RWPE2 (cell line): ENCODE results near the gene RHBDF2.

Experiments used
- ATAC-seq: fragments of 200-7000 bp; cut with Tn5 transposase; 3 replicates; pipeline ENCODE4 v1.9.1; 2021; ENCODE audit warnings: low read depth
- DNase-seq: peaks from one replicate; pipeline ENCODE4 v3.0.0-alpha.2; 2020; ENCODE audit warnings: low spot score
- H3K27ac ChIP-seq: fragments of 450-650 bp; 2 replicates; pipeline ENCODE4 v1.5.1; 2017; ENCODE audit warnings: mild to moderate bottlenecking; ENCODE audit not compliant: poor library complexity, severe bottlenecking
- H3K27me3 ChIP-seq: fragments of 250-450 bp; sonication (Bioruptor Pico); 2 replicates; pipeline ENCODE4 v1.5.1; 2021; ENCODE audit warnings: mild to moderate bottlenecking, moderate library complexity; ENCODE audit not compliant: insufficient read depth, poor library complexity, severe bottlenecking
- H3K36me3 ChIP-seq: fragments of 250-450 bp; sonication (Bioruptor Pico); 2 replicates; pipeline ENCODE4 v1.5.1; 2020; ENCODE audit warnings: low read depth, mild to moderate bottlenecking, moderate library complexity
- H3K4me1 ChIP-seq: fragments of 250-450 bp; sonication (Bioruptor Pico); 2 replicates; pipeline ENCODE4 v1.5.1; 2021; ENCODE audit warnings: mild to moderate bottlenecking, moderate library complexity; ENCODE audit not compliant: insufficient read depth, poor library complexity, severe bottlenecking
- H3K4me3 ChIP-seq: fragments of 250-450 bp; sonication (Bioruptor Pico); 2 replicates; pipeline ENCODE4 v1.5.1; 2021; ENCODE audit warnings: mild to moderate bottlenecking, moderate library complexity; ENCODE audit not compliant: severe bottlenecking
- H3K9me3 ChIP-seq: fragments of 250-450 bp; sonication (Bioruptor Pico); 2 replicates; pipeline ENCODE4 v1.5.1; 2021; ENCODE audit warnings: mild to moderate bottlenecking, moderate library complexity; ENCODE audit not compliant: severe bottlenecking
- CTCF ChIP-seq: fragments of 450-650 bp; IDR thresholded peaks from one replicate; pipeline ENCODE4 v1.5.1; 2017; ENCODE audit warnings: mild to moderate bottlenecking, moderate library complexity; ENCODE audit not compliant: poor library complexity, severe bottlenecking

RHBDF2 gene

GRCh38 chr17:76467366-76467765 is 33.9 kb downstream of the RHBDF2 start, which contains the start of gene AANAT:
Gene AANAT (plus strand): TSS chr17:76467603. CDS start chr17:76468747, 1,144 bp downstream.
- H3K36me3 ChIP-seq, result 0 out of 2 replicates have a peak, but pooled peaks cover under 1% of the 10 kb centered on the region
- ATAC-seq, result no peak
- H3K27ac ChIP-seq, result no peak within 1 kb of the TSS
- H3K9me3 ChIP-seq, result no peaks in the 10 kb centered on the region
- no peak for DNase-seq
- no peaks in the 10 kb centered on the region for H3K4me1 ChIP-seq
- no peak within 1 kb of the TSS for H3K4me3 ChIP-seq
- no peak for TF ChIP-seq CTCF
- H3K27me3 ChIP-seq, result no peaks in the 10 kb centered on the region

- H3K36me3 ChIP-seq, result no peaks in the 10 kb centered on the region
- ATAC-seq (no peak), DNase-seq (no peak)
- no peak overlapping the region for H3K27ac ChIP-seq
- H3K4me1 ChIP-seq, result no peaks in the 10 kb centered on the region
- H3K27me3 ChIP-seq, result no peaks in the 10 kb centered on the region
- no peak overlapping the region for H3K4me3 ChIP-seq
- H3K9me3 ChIP-seq, result no peaks in the 10 kb centered on the region
- no peak for TF ChIP-seq CTCF
These were observed 34.5 kb downstream of the RHBDF2 start for GRCh38 chr17:76466775-76467130.

DNA sequence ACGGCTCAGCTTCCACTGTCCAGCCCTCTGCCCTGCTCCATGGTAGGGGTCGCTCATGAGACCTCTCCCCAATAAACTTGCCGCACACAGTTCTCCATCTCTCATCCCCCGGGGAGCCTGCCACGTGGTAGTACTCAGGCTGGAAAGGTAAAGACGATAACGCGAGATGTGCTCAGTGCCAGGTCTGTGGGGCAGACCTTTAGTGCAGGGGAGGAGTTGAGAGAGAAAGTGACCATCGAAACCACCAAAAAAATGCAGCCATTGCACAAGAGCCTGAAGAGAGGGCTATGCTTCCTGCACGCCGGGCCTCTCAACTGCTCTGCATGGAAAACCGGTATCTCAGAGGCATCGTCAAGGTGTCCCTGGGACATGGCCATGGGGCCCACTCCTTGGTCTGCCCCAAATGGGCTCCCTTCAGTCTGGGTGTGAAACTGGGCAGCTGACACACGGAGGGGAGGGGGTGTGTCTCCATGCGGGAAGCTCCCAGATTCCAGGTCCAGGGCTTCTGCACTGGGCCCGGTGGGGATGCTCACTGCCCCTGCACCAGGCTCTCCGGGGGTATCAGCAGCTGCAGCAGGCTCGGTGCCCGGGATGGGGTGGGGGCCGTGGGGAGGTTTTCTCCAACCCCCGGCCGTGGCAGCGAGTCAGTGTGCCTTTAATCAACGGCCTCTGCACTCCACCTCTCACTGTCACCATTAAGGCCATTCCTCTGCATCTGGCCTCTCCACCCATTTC is 38.5 kb downstream of the RHBDF2 start:
- TF ChIP-seq CTCF, result no peak
- no peak overlapping the region for H3K4me3 ChIP-seq
- no peaks in the 10 kb centered on the region for H3K9me3 ChIP-seq
- H3K27me3 ChIP-seq, result no peaks in the 10 kb centered on the region
- DNase-seq, result no peak
- ATAC-seq, result no peak
- H3K27ac ChIP-seq, result no peak overlapping the region
- H3K36me3 ChIP-seq, result no peaks in the 10 kb centered on the region
- no peaks in the 10 kb centered on the region for H3K4me1 ChIP-seq

DNA sequence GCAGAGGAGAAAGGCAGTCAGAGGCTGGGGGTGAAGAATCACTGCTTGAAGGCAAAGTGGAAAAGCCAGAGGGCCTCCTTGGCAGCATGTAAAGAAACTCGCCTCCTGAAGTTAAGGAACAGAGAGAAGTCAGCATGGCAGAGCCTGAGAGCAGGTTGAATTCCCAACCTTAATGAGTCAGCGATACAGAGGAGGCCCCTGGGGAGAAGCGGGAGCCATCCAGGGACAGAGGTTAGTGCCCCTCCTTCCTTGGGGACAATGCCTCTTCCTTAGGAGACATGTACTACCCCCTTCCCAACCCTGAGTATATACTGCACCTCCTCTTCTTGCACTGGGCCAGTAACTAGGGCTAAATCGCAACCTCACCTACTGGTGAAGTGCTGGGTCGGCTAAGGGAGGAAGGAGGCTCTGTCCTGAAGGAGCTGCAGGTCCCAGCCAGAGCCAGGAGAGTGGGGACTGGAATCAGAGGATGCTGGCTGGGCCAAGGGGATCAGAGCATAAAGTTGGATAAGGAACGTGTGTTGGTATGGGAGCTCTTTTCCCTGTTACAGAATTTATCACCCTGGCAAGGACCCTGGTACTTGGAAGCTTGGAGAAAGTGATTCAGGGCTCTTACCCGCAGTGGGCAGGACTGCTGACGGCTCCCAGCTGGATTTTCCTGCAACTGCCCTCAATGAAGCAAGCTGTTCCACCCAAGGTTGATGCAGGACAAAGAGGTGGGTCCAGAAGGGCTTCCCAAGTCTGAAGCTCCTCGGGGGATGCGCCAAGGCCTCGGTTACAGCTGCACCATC is 39.3 kb downstream of the RHBDF2 start:
- Histone ChIP-seq H3K4me1 (no peaks in the 10 kb centered on the region), H3K36me3 (no peaks in the 10 kb centered on the region), H3K27me3 (no peaks in the 10 kb centered on the region), H3K4me3 (no peak overlapping the region), H3K27ac (no peak overlapping the region), H3K9me3 (no peaks in the 10 kb centered on the region)
- TF ChIP-seq CTCF, result no peak
- ATAC-seq, result no peak
- DNase-seq, result no peak
